Measurements from ENCODE around the gene MTX1. TPM values are rescaled to one million over a fixed set of nuclear protein-coding genes. Genes with fewer than 3 reads are reported as not detected.

The MTX1 gene
- total and polyA plus RNA-seq, 9 of the 15 experiments (the other 6 are each of a cell fraction or from before 2014, with no cell fraction given), result 29.1 to 98.4 (median 66.9) TPM

GRCh38 chr1:155261852-155262673 lies 53.6 kb downstream of the MTX1 start, which contains the start of gene SCAMP3 (continued):
- TF ChIP-seq TBL1XR1 (IDR thresholded peaks at IDR 0.05; ENCODE audit: low read length in 2 of 2), result no peak
- peak; percentile 82; the same call in 1 of the 2 replicates for TF ChIP-seq ESRRB (CRISPR knock-in tag; IDR thresholded peaks at IDR 0.05; ENCODE audit: borderline replicate concordance)
- TF ChIP-seq ATF2 (CRISPR knock-in tag; IDR thresholded peaks at IDR 0.05), result no peak
- peak; percentile 89 for TF ChIP-seq MYC (IDR thresholded peaks at IDR 0.05; ENCODE audit: low read depth, low read length)
- TF ChIP-seq MYC (CRISPR knock-in tag; IDR thresholded peaks at IDR 0.05; ENCODE audit: borderline replicate concordance, low read depth), result peak; percentile 92
- no peak for TF ChIP-seq ZFP30 (CRISPR knock-in tag; IDR thresholded peaks at IDR 0.05; ENCODE audit: borderline replicate concordance)
- 0 out of 2 replicates have a peak, but pooled peaks have one; percentile 20 for TF ChIP-seq ZNF695 (CRISPR knock-in tag; IDR thresholded peaks at IDR 0.05)
- TF ChIP-seq SMARCB1 (IDR thresholded peaks at IDR 0.05; ENCODE audit: insufficient read length, low read depth), result no peak
- TF ChIP-seq RBFOX2 (IDR thresholded peaks at IDR 0.05; ENCODE audit: low read depth, low read length), result peak; percentile 88
- no peak for TF ChIP-seq ZNF140 (CRISPR knock-in tag; IDR thresholded peaks at IDR 0.05)
- TF ChIP-seq NFIX (CRISPR knock-in tag; IDR thresholded peaks at IDR 0.05; ENCODE audit: low read depth), result no peak
- TF ChIP-seq ZNF780A (CRISPR knock-in tag; IDR thresholded peaks at IDR 0.05), result no peak
- TF ChIP-seq ZNF41 (CRISPR knock-in tag; conservative IDR thresholded peaks at IDR 0.05), result peak; percentile 70
- no peak for TF ChIP-seq SMARCA4 (IDR thresholded peaks at IDR 0.05)
- TF ChIP-seq TBP (optimal IDR thresholded peaks at IDR 0.05; ENCODE audit: low read depth, low read length), result peak; percentile 62
- peak in 1 of 3 experiments; percentile 63; a peak in 2 of 6 replicates for TF ChIP-seq ZBTB11 (CRISPR knock-in tag; IDR thresholded peaks at IDR 0.05)
- TF ChIP-seq CXXC5 (CRISPR knock-in tag; IDR thresholded peaks at IDR 0.05), result peak; percentile 80
- TF ChIP-seq NFIC (IDR thresholded peaks at IDR 0.05), result no peak; the same call in 1 of the 2 replicates
- TF ChIP-seq RBM17 (IDR thresholded peaks at IDR 0.05; ENCODE audit: borderline replicate concordance, low read depth, low read length), result no peak
- peak in 1 of 2 experiments; percentile 86; a peak in 2 of 4 replicates for TF ChIP-seq MLX (CRISPR knock-in tag; conservative IDR thresholded peaks at IDR 0.05)

Measured in K562 (cell line).